SIG-M5 treated with dmso at 0.1 percent for 504 hours (cell line): ENCODE data around the gene CDC25B.

ENCODE experiments used
- DNase-seq: peaks from one replicate; lab custom pipeline; 2025; ENCODE audit not compliant: unreplicated experiment; lab: John Stamatoyannopoulos, UW

CDC25B gene

GRCh38 chr20:3802524-3803239, 6.6 kb downstream of the CDC25B start:
- no peak for DNase-seq

GRCh38 chr20:3803289-3803688, 7.2 kb downstream of the CDC25B start:
- no peak for DNase-seq

- DNase-seq: no peak
Observed at GRCh38 chr20:3803854-3804253, 7.7 kb downstream of the CDC25B start.

- DNase-seq: no peak
Observed at GRCh38 chr20:3804254-3804751, 8.2 kb downstream of the CDC25B start.

- DNase-seq: no peak
Observed at GRCh38 chr20:3804781-3805180, 8.7 kb downstream of the CDC25B start.

GRCh38 chr20:3808544-3808943, 12.4 kb downstream of the CDC25B start:
- DNase-seq: no peak

GRCh38 chr20:3811467-3812258, 15.6 kb downstream of the CDC25B start:
- peak; percentile 92 for DNase-seq

GRCh38 chr20:3812259-3812681, 16.2 kb downstream of the CDC25B start:
- no peak for DNase-seq

- no peak for DNase-seq
Observed at GRCh38 chr20:3812975-3813847, 17.1 kb downstream of the CDC25B start.

GRCh38 chr20:3813848-3814581, 17.9 kb downstream of the CDC25B start:
- no peak for DNase-seq

GRCh38 chr20:3814928-3815495, 18.9 kb downstream of the CDC25B start:
- DNase-seq: no peak

- DNase-seq: no peak
Observed at GRCh38 chr20:3815703-3816315, 19.7 kb downstream of the CDC25B start.

GRCh38 chr20:3818155-3819151, 22.3 kb downstream of the CDC25B start:
- peak; percentile 53 for DNase-seq

GRCh38 chr20:3819411-3820047, 23.4 kb downstream of the CDC25B start:
- DNase-seq: no peak

- peak; percentile 93 for DNase-seq
Observed at GRCh38 chr20:3820048-3820900, 24.2 kb downstream of the CDC25B start, which contains the start of gene AP5S1. TSS of gene AP5S1 (plus strand) at chr20:3820547. CDS start at chr20:3822118, 1,571 bp downstream.

- no peak for DNase-seq
Observed at GRCh38 chr20:3820901-3821727, 25.0 kb downstream of the CDC25B start.
